Immature natural killer cell (primary cell): ENCODE results near the gene PHKA1. TPM values are rescaled to one million over a fixed set of nuclear protein-coding genes. Genes with fewer than 3 reads are reported as not detected.

Experiments used
- DNase-seq, 3 donors: peaks; one replicate each; pipeline ENCODE4 v3.0.0; 2022; ENCODE audit warnings: mixed read lengths in 1 of 3
- H3K27ac Mint-ChIP-seq, 6 donors: one replicate each; pipeline ENCODE4 v1.8.0; 2020; ENCODE audit warnings: mixed read lengths in 6 of 6, mild to moderate bottlenecking in 5 of 6, inconsistent platforms in 4 of 6, moderate library complexity in 3 of 6
- H3K27me3 Mint-ChIP-seq, 3 donors: one replicate each; pipeline ENCODE4 v1.8.0; 2020 to 2021; ENCODE audit warnings: low read depth in 3 of 3, mild to moderate bottlenecking in 3 of 3, mixed read lengths in 3 of 3, moderate library complexity in 3 of 3, inconsistent platforms in 1 of 3
- H3K36me3 Mint-ChIP-seq, 3 donors: one replicate each; pipeline ENCODE4 v1.8.0; 2020; ENCODE audit warnings: mixed read lengths in 3 of 3, inconsistent platforms in 2 of 3, mild to moderate bottlenecking in 2 of 3
- H3K4me1 Mint-ChIP-seq, 2 donors: one replicate each; pipeline ENCODE4 v1.8.0; 2020; ENCODE audit warnings: inconsistent platforms in 2 of 2, mild to moderate bottlenecking in 2 of 2, mixed read lengths in 2 of 2, moderate library complexity in 1 of 2
- H3K4me3 Mint-ChIP-seq, 5 donors: one replicate each; pipeline ENCODE4 v1.8.0; 2020; ENCODE audit warnings: mild to moderate bottlenecking in 5 of 5, mixed read lengths in 5 of 5, inconsistent platforms in 3 of 5, moderate library complexity in 3 of 5
- H3K9me3 Mint-ChIP-seq, 6 donors: one replicate each; pipeline ENCODE4 v1.8.0; 2020; ENCODE audit warnings: mild to moderate bottlenecking in 6 of 6, mixed read lengths in 6 of 6, inconsistent platforms in 4 of 6, moderate library complexity in 3 of 6
- polyA plus RNA-seq, 3 donors: library from polyadenylated mRNA; unstranded; fragments of 300-500 nt; fragmentation: Illumina TruSeq; gene quantifications; one replicate each; pipeline ENCODE4 v1.2.3, GENCODE V29; 2021

Gene PHKA1
- polyA plus RNA-seq, 3 donors from 2014 or later, result not detected

GRCh38 chrX:72532366-72532765, 181.7 kb downstream of the PHKA1 start:
- H3K27me3 Mint-ChIP-seq, result peaks cover 1 to 2% (median 1%) of the 10 kb centered on the region in 3 donors
- H3K36me3 Mint-ChIP-seq, result peaks cover 0 to 8% (median 0%) of the 10 kb centered on the region in 3 donors
- peaks cover 1% of the 10 kb centered on the region in 2 donors for H3K4me1 Mint-ChIP-seq
- DNase-seq, result no peak
- no peak overlapping the region for H3K27ac Mint-ChIP-seq
- H3K4me3 Mint-ChIP-seq, result no peak overlapping the region
- no peaks in the 10 kb centered on the region for H3K9me3 Mint-ChIP-seq

Other genes with a start within 250 kb of the PHKA1 start
- 10 to 100 TPM; 13.8 to 39.6 (median 20.9) TPM for gene HDAC8, start 141.5 kb downstream of the PHKA1 start, polyA plus RNA-seq
- not detected for gene DMRTC1B, start 62.6 kb upstream of the PHKA1 start, polyA plus RNA-seq
- gene FAM236B, start 68.4 kb upstream of the PHKA1 start, polyA plus RNA-seq, result not detected
- not detected for gene FAM236D, start 93.9 kb upstream of the PHKA1 start, polyA plus RNA-seq
- not detected for gene FAM236C, start 198.3 kb upstream of the PHKA1 start, polyA plus RNA-seq
- not detected for gene FAM236A, start 223.9 kb upstream of the PHKA1 start, polyA plus RNA-seq
- under 1 TPM in 1 of 3 donors, not detected in 2; 0.82 TPM for gene DMRTC1, start 229.5 kb upstream of the PHKA1 start, polyA plus RNA-seq